Hypothalamus (tissue), 51 donors: ENCODE data around the gene AP4S1.
"Not testable (repeated sequence)": the region's sequence is repeated elsewhere in the genome, so short reads cannot be mapped to it uniquely, and the experiment has no call there.

Experiments used
- DNase-seq, 51 donors: peaks; one replicate each; lab custom pipeline; 2025; lab: John Stamatoyannopoulos, UW

Gene AP4S1

DNA sequence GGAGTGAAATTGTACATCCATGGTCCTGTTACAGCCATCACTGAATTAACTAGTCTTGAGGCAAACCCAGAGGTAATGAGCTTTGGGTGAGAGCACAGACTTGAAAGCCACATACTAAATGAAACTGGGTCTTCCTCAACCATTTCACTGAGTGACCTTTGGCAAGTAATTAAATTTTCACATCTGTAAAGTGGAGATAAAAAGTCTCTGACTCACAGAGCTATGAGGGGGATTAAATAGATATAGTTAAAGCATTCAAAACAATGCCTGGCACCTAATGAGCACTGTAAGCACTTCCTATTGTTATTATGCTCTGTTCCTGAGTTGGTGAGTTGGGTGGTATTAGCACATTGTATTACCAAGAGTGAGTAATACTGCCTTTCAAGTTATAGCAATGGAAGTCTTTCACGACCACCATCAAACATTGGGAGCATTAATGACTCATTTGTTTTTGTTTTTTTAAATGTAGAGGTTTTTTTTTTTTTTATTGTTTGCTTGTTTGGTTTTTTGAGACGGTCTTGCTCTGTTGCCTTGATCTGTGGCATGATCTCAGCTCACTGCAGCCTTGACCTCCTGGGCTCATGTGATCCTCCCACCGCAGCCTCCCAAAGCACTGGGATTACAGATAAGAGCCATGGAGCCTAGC lies 13.2 kb downstream of the AP4S1 start:
- DNase-seq, result no peak

DNA sequence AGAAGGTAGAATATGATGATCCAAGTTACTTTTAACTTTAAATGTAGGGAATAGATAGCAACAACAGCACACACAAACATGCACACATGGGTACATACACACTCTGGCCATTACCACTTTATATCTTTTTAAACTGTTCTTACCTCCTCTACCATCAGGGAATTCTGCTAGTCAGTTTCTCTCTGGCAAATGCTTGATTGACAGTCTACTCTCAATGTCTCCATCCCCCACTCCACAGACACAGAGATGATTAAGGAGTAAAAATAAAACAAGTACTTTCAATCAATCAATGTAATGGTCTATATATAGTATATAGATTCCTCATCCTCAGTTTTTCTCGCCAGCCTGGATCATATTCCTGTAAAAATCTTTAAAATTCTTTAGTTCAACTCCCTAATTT lies 16.9 kb downstream of the AP4S1 start:
- DNase-seq, result no peak

DNA sequence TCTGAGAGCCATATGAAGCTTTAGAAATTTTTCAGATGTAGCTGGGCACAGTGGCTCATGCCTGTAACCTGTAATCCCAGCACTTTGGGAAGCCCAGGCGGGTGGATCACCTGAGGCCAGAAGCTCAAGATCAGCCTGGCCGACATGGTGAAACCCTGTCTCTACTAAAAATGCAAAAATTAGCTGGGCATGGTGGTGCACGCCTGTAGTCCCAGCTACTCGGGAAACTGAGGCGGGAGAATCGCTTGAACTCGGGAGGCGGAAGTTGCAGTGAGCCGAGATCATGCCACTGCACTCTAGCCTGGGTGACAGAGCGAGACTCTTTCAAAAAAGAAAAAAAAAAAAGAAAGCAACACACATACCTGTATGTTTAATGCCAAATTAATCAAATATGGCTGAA lies 17.4 kb downstream of the AP4S1 start:
- DNase-seq, result not testable (repeated sequence)

DNA sequence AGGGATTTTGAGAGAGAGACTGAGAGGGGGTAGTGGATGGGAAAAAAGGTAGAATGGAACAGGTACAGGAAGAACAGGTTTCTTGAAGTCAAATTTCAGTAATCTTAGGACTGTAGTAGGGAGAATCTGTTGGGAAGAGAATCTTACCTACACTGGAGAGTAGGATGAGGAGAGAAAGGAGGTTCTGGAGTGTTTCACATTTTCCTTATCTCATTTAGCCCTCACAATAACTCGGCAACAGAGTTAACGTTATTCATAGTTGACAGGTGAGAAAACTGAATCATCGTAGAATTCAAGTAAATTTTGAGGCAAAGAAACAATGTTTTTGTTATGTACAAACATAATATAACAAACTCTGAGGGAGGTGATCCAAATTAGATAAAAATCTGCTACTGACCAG lies 17.9 kb downstream of the AP4S1 start:
- no peak for DNase-seq

DNA sequence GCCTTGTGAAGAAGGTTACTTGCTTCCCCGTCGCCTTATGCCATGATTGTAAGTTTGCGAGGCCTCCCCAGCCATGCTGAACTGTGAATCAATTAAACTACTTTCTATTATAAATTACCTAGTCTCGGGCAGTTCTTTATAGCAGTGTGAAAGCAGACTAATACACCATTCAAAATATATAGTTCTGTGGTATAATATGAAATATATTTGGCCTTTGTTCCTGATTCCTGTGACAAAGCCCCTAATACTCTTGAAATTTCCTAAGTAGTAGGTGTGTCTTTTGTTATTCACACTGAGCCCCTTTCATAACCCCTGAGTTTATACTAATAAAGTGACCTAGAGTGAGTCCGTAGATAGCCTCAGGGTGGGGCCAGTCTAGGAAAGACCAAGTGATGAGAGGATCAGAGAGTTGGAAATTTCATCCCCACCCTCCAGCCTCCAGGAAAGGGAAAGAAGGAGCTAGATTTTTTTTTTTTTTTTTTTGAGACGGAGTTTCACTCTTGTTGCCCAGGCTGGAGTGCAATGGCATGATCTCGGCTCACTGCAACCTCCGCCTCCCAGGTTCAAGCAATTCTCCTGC lies 20.1 kb downstream of the AP4S1 start:
- DNase-seq, result no peak

DNA sequence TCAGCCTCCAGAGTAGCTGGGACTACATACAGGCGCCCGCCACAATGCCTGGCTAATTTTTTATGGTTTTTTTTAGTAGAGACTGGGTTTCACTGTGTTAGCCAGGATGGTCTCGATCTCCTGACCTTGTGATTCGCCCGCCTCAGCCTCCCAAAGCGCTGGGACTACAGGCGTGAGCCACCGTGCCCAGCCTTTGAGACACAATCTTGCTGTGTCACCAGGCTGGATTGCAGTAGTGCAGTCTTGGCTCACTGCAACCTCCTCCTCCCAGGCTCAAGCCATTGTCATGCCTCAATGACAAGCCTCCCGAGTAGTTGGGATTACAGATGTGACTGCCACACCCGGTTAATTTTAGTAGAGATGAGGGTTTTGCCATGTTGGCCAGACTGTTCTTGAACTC lies 22.1 kb downstream of the AP4S1 start:
- DNase-seq, result no peak

DNA sequence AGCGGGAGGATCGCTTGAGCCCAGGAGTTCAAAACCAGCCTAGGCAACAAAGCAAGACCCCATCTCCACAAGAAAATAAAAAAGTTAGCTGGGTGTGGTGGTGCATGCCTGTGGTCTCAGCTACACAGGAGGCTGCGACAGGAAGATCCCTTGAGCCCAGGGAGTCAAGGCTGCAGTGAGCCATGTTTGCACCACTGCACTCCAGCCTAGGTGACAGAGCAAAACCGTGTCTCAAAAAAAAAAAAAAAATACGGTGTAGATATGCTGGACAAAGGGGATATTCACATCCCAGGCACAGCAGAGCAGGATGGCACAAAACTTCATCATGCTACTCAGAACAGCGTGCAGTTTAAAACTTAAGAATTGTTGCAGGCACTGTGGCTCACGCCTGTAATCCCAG lies 25.6 kb downstream of the AP4S1 start:
- DNase-seq, result no peak

DNA sequence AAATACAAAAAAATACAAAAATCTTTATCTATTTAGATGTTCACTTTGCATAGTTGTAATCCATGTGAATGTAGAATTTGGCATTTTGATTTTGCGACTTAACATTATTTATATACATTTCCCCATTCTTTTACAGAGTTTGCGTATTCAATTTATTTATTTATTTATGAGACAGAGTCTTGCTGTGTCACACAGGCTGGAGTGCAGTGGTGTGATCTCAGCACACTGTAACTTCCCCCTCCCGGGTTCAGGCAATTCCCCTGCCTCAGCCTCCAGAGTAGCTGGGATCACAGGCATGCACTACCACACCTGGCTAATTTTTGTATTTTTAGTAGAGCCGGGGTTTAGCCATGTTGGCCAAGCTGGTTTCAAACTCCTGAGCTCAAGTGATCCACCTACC lies 26.1 kb downstream of the AP4S1 start:
- DNase-seq, result no peak

DNA sequence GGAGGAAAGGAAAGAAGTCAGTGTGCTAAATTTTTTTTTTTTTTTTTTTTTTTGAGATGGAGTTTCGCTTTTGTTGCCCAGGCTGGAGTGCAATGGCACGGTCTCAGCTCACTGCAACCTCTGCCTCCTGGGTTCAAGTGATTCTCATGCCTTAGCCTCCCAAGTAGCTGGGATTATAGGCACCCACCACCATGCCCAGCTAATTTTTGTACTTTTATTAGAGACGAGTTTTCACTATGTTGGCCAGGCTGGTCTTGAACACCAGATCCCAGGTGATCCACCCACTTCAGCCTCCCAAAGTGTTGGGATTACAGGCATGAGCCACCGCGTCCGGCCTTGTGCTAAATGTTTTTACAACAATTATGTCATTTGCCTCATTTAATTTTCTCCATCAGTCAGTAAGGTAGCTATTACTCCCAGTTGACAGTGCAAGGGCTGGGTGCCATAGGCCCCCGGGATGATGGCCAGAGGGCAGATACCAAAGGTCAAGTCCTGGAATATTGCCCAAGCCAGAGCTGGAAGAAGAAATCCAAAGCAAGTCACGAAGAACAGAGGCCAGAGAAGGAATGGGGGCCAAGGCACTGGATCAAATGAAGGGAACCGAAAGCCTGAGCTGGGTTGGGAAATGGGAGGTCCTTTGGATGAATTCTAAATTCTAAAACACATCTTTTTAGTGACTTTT lies 27.6 kb downstream of the AP4S1 start:
- not testable (repeated sequence) for DNase-seq

DNA sequence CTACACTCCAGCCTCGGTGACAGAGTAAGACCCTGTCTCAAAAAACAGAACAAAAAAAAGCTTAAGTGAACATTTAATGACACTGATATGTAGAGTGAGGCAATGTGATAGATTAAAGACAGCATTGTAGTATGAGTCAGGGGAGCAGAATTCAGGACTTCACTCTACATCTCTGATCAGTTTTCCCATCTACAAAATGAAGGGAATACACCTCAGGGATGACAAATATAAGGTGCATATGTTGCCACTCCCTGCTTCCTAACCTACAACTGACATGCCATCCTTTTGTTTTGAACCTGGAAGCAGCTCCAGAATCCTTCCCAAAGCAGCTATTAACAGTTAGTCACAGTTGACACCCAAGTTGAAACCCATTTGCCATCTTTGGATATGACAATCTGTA lies 31.6 kb downstream of the AP4S1 start:
- DNase-seq, result no peak

DNA sequence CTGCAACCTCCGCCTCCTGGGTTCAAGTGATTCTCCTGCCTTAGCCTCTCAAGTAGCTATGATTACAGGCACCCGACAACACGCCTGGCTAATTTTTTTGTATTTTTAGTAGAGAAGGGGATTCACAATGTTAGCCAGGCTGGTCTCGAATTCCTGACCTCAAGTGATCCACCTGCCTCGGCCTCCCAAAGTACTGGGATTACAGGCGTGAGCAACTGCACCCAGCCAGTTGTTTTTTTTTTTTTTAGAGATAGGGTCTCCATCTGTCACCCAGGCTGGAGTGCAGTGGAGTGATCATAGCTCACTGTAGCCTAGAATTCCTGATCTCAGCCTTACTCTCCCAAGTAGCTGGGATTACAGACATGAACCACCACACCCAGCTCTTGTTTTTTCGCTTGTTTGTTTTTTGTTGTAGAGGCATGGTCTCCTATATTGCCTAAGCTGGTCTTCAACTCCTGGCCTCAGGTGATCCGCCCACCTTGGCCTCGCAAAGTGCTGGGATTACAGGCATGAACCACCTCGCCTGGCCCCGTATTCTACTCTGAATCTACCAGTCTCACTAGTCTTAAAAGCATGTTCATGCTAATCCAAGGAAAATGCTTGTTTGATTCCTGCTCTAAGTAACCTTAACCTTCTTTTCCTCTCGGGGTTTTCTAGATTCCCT lies 32.4 kb downstream of the AP4S1 start:
- DNase-seq, result no peak

DNA sequence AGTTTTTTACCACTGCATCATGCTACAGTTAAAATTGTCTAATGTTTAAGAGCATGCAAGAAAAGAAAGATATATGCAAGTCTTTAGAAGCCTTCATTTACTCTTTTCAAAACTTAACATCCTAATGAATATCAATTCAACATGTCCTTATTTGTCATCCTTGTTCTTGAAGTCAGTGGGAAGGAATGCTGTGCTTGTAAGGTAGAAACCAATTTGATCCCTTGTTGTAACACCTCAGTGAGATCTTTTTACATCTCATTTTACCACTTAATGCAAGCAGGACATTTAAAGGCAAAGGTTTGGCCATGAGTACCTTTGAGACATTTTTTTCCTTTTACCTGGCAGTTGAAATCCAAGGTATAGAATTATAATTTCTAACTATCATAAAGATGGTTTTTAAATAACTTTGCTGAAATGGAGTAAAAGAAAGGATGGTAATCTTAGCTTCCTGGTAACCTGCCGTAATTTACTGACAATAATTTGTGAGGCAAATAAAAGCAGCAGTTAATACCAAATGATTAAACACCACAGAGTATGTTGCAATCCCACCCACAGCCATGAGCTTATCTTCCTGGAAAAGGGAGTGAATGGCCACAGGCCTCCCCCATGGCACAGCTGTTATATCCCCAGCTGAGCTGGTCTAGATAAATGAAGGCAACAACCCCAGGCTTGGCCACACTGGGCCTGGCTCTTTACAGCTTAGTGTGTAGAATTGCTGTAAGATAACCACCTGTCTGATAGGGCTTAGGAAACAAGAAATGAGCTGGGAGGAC lies 33.9 kb downstream of the AP4S1 start:
- DNase-seq, result no peak

DNA sequence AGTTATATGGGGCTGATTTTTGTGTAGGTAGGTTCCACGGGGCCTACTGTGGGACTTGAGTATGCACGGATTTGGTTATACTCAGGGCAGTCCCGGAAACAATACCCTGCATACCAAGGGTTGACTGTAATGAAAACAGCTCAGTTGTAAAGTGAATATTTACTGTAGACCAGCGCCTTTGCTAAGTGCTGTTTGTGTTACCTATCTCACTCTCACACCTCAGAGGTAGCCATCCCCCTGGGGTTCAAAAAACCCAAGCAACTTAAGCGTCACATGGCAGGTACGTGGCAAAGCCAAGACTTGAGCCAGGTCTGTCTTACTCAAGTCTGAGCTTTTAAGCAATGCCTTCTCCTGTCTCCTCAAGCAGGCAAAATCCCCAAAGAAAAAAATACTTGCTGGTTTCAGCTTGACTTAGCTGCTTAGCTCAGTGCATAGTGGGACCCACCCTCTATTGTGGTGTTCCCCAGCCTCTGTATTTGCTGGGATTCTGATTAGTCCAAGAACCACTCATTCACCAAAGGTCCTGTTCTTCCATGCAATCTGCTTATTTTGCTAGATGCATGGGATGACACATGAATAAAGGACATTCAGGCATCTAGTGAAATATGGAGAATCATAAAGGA lies 34.9 kb downstream of the AP4S1 start:
- DNase-seq, result no peak

DNA sequence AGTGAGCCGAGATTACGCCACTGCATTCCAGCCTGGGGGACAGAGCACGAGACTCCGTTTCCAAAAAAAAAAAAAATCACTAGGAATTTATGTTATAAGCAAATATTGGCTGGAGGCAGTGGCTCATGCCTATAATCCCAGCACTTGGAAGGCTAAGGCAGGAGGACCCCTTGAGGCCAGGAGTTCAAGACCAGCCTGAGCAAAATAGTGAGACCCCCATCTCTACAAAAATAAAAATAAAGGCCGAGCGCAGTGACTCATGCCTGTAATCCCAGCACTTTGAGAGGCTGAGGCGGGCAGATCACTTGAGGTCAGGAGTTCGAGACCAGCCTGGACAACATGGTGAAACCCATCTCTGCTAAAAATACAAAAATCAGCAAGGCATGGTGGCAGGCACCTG lies 37.5 kb downstream of the AP4S1 start:
- DNase-seq, result not testable (repeated sequence)

DNA sequence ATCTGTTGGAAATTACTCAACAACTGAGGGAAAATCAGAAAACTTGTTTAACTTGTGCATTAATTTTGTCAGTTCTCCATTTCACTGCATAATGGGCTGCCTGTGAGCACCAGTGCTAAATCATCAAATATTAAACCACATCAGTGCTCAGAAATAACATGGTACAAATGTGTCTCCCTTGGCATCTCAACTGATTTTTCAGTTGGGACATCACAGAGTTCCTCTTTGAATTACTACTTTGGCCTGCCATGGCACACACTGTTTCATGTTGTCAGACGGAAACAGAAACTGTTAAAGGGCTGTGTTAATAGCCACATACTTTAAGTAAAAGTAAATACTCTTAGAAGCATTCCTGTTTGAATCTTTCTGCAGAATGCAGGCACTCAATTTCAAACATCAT lies 42.8 kb downstream of the AP4S1 start:
- DNase-seq, result no peak

DNA sequence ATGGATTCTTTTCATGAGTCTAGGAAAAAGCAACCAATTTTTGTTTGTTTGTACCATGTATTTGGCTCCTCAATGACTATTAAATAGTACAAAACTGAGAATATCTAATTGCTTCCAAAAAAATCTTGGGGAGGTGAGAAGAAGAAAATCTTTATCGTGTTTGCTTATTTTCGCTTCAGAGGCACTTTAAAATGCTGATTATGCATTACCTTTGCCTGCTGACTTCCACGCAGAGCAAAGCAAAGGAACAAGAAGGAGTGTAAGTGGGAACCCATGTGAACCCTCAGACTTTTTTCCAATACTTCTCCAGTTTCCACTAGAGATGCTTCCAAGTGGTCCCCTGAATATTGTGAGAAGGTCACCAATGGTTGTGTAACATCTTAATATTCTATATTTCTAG lies 43.9 kb downstream of the AP4S1 start:
- no peak for DNase-seq

DNA sequence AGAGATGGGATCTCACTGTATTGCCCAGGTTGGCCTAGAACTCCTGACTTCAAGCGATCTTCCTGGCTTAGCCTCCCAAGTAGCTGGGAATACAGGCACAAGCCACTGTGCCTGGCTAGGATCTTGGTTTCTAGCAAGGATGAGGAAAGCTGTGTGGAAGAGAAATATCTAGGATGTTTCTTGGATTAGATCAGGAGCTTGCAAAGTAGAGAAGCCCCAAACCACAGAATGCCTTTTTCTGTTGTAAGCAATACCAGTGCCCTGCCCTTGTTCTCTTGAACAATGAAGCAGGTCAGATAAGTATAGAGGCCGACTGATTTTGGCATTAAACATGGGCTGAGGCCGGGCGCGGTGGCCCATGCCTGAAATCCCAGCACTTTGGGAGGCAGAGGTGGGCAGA lies 45.0 kb downstream of the AP4S1 start:
- no peak for DNase-seq

DNA sequence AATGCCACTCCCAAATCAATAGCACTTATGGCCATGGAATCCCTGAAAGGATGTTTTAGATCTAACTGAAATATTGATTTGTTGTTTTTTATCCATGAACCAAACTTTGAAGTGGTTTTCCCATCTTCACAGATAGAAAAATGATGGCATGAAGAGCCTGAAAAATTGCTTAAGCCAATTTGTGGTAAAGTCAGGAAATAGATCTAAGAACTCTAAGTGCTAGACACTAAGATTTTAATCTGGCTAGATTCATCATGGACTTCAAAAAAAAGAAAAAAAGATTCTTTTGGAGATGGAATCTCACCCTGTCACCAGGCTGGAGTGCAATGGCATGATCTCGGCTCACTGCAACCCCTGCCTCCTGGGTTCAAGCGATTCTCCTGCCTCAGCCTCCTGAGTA lies 45.7 kb downstream of the AP4S1 start:
- DNase-seq, result no peak

DNA sequence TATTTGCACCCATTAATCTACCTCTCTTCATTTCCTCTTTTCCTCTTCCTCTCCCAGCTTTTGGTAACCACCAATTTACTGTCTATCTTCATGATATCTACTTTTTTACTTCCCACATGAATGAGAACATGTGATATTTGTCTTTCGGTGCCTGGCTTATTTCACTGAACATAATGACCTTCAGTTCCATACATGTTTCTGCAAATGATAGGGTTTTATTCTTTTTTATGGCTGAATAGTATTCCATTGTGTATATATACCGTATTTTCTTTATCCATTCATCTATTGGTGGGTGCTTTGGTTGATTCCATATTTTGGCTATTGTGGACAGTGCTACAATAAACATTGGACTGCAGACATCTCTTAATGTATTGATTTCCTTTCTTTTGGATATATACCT lies 49.7 kb downstream of the AP4S1 start:
- DNase-seq, result no peak

DNA sequence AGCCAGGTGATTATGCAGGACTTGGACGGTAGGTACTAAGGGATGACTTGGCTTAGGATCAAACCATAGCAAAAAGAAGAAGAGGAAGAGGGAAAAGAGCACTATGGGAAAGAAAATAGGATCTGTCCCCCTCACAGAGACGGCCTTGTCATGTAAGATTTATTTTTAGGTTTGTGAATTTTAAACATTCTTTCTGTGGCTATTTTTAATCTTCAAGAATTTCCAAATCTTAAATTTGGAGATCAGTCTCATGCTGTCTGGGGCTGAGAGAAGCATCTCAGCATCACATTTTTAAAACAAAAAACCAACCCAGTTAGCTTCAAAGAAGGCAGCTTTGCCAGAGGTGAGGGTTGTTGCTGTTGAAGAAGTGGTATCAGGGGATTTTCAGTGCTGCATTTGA lies 53.3 kb downstream of the AP4S1 start:
- DNase-seq, result no peak

DNA sequence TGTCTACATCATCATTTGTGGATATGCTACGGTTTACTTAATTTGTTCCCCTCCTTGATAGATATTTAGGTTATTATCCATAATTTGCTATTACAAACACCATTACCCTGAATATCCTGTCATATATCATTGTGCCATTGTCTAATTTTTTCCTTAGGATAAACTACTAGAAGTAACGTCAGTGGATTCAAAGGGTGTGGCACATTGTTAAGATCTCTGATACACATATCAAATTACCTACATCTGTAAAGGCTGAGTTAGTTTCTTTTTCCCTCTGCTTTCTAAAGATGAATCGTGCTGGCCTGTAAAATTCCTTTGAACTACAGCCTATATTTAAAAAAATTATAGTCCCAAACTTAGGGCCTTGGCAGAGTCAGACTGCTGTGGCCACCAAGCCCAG lies 54.6 kb downstream of the AP4S1 start:
- DNase-seq, result no peak
